Chondrocyte (in vitro differentiated cells): Measurements from ENCODE around the gene COG2. TPM values are rescaled to one million over a fixed set of nuclear protein-coding genes. Genes with fewer than 3 reads are reported as not detected.

ENCODE experiments used
- DNase-seq: peaks from one replicate; pipeline ENCODE4 v3.0.0; 2021; ENCODE audit warnings: mixed read lengths, low spot score
- H3K27ac Mint-ChIP-seq: one replicate; pipeline ENCODE4 v1.8.0; 2021; ENCODE audit warnings: mild to moderate bottlenecking, moderate library complexity, mixed read lengths; ENCODE audit not compliant: unreplicated experiment
- H3K27me3 Mint-ChIP-seq: 2 replicates; pipeline ENCODE4 v1.8.0; 2021; ENCODE audit warnings: low read depth, mixed read lengths
- H3K36me3 Mint-ChIP-seq: 2 replicates; pipeline ENCODE4 v1.8.0; 2021; ENCODE audit warnings: low read depth, mixed read lengths
- H3K4me1 Mint-ChIP-seq: 2 replicates; pipeline ENCODE4 v1.8.0; 2021; ENCODE audit warnings: low read depth, mild to moderate bottlenecking, mixed read lengths
- H3K4me3 Mint-ChIP-seq: one replicate; pipeline ENCODE4 v1.8.0; 2021; ENCODE audit warnings: mild to moderate bottlenecking, moderate library complexity, mixed read lengths; ENCODE audit not compliant: unreplicated experiment
- H3K9me3 Mint-ChIP-seq: 2 replicates; pipeline ENCODE4 v1.8.0; 2021; ENCODE audit warnings: low read depth, mixed read lengths
- CTCF ChIP-seq: fragments of 200-600 bp; sonication (generic); IDR thresholded peaks from 2 replicates; pipeline ENCODE4 v1.5.0; 2021; ENCODE audit warnings: antibody characterized with exemption, mild to moderate bottlenecking, moderate library complexity
- total RNA-seq: library from RNA; stranded (reverse); gene quantifications from 3 replicates; pipeline ENCODE4 v1.2.1, GENCODE V29; 2021

Gene COG2
- total RNA-seq, 1 donor from 2014 or later: 24.1 TPM

GRCh38 chr1:230702934-230703678 lies 60.8 kb downstream of the COG2 start:
- H3K9me3 Mint-ChIP-seq: no peaks in the 10 kb centered on the region
- H3K36me3 Mint-ChIP-seq: peaks cover 25% of the 10 kb centered on the region
- no peak for TF ChIP-seq CTCF
- H3K27me3 Mint-ChIP-seq: peaks cover 2% of the 10 kb centered on the region
- H3K27ac Mint-ChIP-seq: no peak overlapping the region
- no peaks in the 10 kb centered on the region for H3K4me1 Mint-ChIP-seq
- H3K4me3 Mint-ChIP-seq: no peak overlapping the region
- DNase-seq: no peak

GRCh38 chr1:230703679-230704385 lies 61.6 kb downstream of the COG2 start:
- no peak for DNase-seq
- Mint-ChIP-seq H3K9me3 (no peaks in the 10 kb centered on the region), H3K36me3 (peaks cover 32% of the 10 kb centered on the region), H3K27ac (no peak overlapping the region), H3K27me3 (peaks cover 8% of the 10 kb centered on the region), H3K4me3 (no peak overlapping the region), H3K4me1 (peaks cover 5% of the 10 kb centered on the region)
- TF ChIP-seq CTCF: no peak

- Mint-ChIP-seq H3K9me3 (no peaks in the 10 kb centered on the region), H3K27ac (no peak overlapping the region), H3K36me3 (peaks cover 37% of the 10 kb centered on the region), H3K4me1 (peaks cover 8% of the 10 kb centered on the region), H3K27me3 (peaks cover 9% of the 10 kb centered on the region), H3K4me3 (no peak overlapping the region)
- DNase-seq: no peak
- TF ChIP-seq CTCF: no peak
These were observed 62.5 kb downstream of the COG2 start for GRCh38 chr1:230704830-230705229.

GRCh38 chr1:230705289-230706019 lies 63.2 kb downstream of the COG2 start:
- Mint-ChIP-seq H3K9me3 (no peaks in the 10 kb centered on the region), H3K4me1 (peaks cover 8% of the 10 kb centered on the region), H3K27ac (no peak overlapping the region), H3K4me3 (no peak overlapping the region), H3K36me3 (peaks cover 37% of the 10 kb centered on the region), H3K27me3 (peaks cover 9% of the 10 kb centered on the region)
- no peak for DNase-seq
- no peak for TF ChIP-seq CTCF

- H3K27ac Mint-ChIP-seq: no peak overlapping the region
- DNase-seq: no peak
- no peak for TF ChIP-seq CTCF
- no peaks in the 10 kb centered on the region for H3K9me3 Mint-ChIP-seq
- peaks cover 9% of the 10 kb centered on the region for H3K27me3 Mint-ChIP-seq
- H3K4me1 Mint-ChIP-seq: peaks cover 13% of the 10 kb centered on the region
- no peak overlapping the region for H3K4me3 Mint-ChIP-seq
- H3K36me3 Mint-ChIP-seq: peaks cover 37% of the 10 kb centered on the region
These were observed 63.9 kb downstream of the COG2 start for GRCh38 chr1:230706020-230706699.
